ENCODE results near the gene ZNF211. TPM values are rescaled to one million over a fixed set of nuclear protein-coding genes. Genes with fewer than 3 reads are reported as not detected.

Gene ZNF211
- polyA plus RNA-seq, 3 donors, result 29.8 to 52.6 (median 38.6) TPM

Other genes with a start within 250 kb of the ZNF211 start
- 10 to 100 TPM; 17.9 to 40.9 (median 28.8) TPM for gene ZNF548, start 243.3 kb upstream of the ZNF211 start, polyA plus RNA-seq (ENCODE audit: insufficient read length in 3 of 3)
- gene ZNF17, start 222.0 kb upstream of the ZNF211 start, polyA plus RNA-seq (ENCODE audit: insufficient read length in 3 of 3), result 10 to 100 TPM in 2 of 3 donors, 1 to 10 TPM in 1; 9.5 to 17.1 (median 12.9) TPM
- 10 to 100 TPM in 2 of 3 donors, 1 to 10 TPM in 1; 8.9 to 20.2 (median 13.3) TPM for gene ZNF749, start 197.8 kb upstream of the ZNF211 start, polyA plus RNA-seq (ENCODE audit: insufficient read length in 3 of 3)
- 1 to 10 TPM; 1.9 to 7.8 (median 5.3) TPM for gene VN1R1, start 176.0 kb upstream of the ZNF211 start, polyA plus RNA-seq (ENCODE audit: insufficient read length in 3 of 3)
- gene ZNF772, start 155.6 kb upstream of the ZNF211 start, polyA plus RNA-seq (ENCODE audit: insufficient read length in 3 of 3), result 10 to 100 TPM; 18.9 to 33.1 (median 25.2) TPM
- 10 to 100 TPM; 19.3 to 25.2 (median 25.1) TPM for gene ZNF419, start 145.4 kb upstream of the ZNF211 start, polyA plus RNA-seq (ENCODE audit: insufficient read length in 3 of 3)
- gene ZNF773, start 133.2 kb upstream of the ZNF211 start, polyA plus RNA-seq (ENCODE audit: insufficient read length in 3 of 3), result 10 to 100 TPM; 11.4 to 17.0 (median 16.0) TPM
- 10 to 100 TPM; 10.8 to 17.9 (median 16.3) TPM for gene ZNF549, start 105.8 kb upstream of the ZNF211 start, polyA plus RNA-seq (ENCODE audit: insufficient read length in 3 of 3)
- 10 to 100 TPM; 19.1 to 25.3 (median 20.8) TPM for gene ZNF550, start 73.3 kb upstream of the ZNF211 start, polyA plus RNA-seq (ENCODE audit: insufficient read length in 3 of 3)
- 1 to 10 TPM; 7.7 to 9.5 (median 9.3) TPM for gene ZNF416, start 54.3 kb upstream of the ZNF211 start, polyA plus RNA-seq (ENCODE audit: insufficient read length in 3 of 3)
- gene ZIK1, start 49.0 kb upstream of the ZNF211 start, polyA plus RNA-seq (ENCODE audit: insufficient read length in 3 of 3), result 10 to 100 TPM; 19.7 to 21.0 (median 20.8) TPM
- 1 to 10 TPM; 4.6 to 7.7 (median 6.7) TPM for gene ZNF530, start 33.3 kb upstream of the ZNF211 start, polyA plus RNA-seq (ENCODE audit: insufficient read length in 3 of 3)
- 10 to 100 TPM; 25.9 to 30.7 (median 27.7) TPM for gene ZNF134, start 18.9 kb upstream of the ZNF211 start, polyA plus RNA-seq (ENCODE audit: insufficient read length in 3 of 3)
- under 1 TPM in 1 of 3 donors, not detected in 2; 0.24 TPM for gene ZSCAN4, start 35.8 kb downstream of the ZNF211 start, polyA plus RNA-seq (ENCODE audit: insufficient read length in 3 of 3)
- 10 to 100 TPM; 12.3 to 21.4 (median 17.8) TPM for gene ZNF551, start 48.8 kb downstream of the ZNF211 start, polyA plus RNA-seq (ENCODE audit: insufficient read length in 3 of 3)
- gene ZNF154, start 76.0 kb downstream of the ZNF211 start, polyA plus RNA-seq (ENCODE audit: insufficient read length in 3 of 3), result 10 to 100 TPM; 23.9 to 39.4 (median 37.7) TPM
- gene ZNF671, start 94.5 kb downstream of the ZNF211 start, polyA plus RNA-seq (ENCODE audit: insufficient read length in 3 of 3), result 10 to 100 TPM; 17.3 to 27.2 (median 20.8) TPM
- gene ZNF776, start 113.6 kb downstream of the ZNF211 start, polyA plus RNA-seq (ENCODE audit: insufficient read length in 3 of 3), result 10 to 100 TPM; 32.9 to 45.5 (median 40.8) TPM
- 10 to 100 TPM; 17.8 to 33.8 (median 30.4) TPM for gene ZNF586, start 136.5 kb downstream of the ZNF211 start, polyA plus RNA-seq (ENCODE audit: insufficient read length in 3 of 3)
- 10 to 100 TPM; 13.1 to 31.5 (median 30.4) TPM for gene ZNF552, start 181.7 kb downstream of the ZNF211 start, polyA plus RNA-seq (ENCODE audit: insufficient read length in 3 of 3)
- 10 to 100 TPM; 12.1 to 24.3 (median 18.0) TPM for gene ZNF587B, start 197.1 kb downstream of the ZNF211 start, polyA plus RNA-seq (ENCODE audit: insufficient read length in 3 of 3)
- 10 to 100 TPM; 19.4 to 51.0 (median 49.6) TPM for gene ZNF587, start 216.7 kb downstream of the ZNF211 start, polyA plus RNA-seq (ENCODE audit: insufficient read length in 3 of 3)